Gastroesophageal sphincter (tissue), 4 donors: Measurements from ENCODE around the gene KCNK7. TPM values are rescaled to one million over a fixed set of nuclear protein-coding genes. Genes with fewer than 3 reads are reported as not detected.

ENCODE experiments used
- ATAC-seq: fragments of 150-250 bp; one replicate; pipeline ENCODE4 v1.9.1; 2016; ENCODE audit warnings: mild to moderate bottlenecking, moderate library complexity
- H3K27ac ChIP-seq, 4 donors: fragments of 200-600 bp; sonication (generic) in 3 of 4; 1 replicate in 3 of 4; 2 replicates in 1 of 4; pipeline ENCODE4 v1.5.1; 2016 to 2019
- H3K27me3 ChIP-seq: fragments of 200-600 bp; sonication (generic); one replicate; pipeline ENCODE4 v1.5.1; 2019
- H3K36me3 ChIP-seq, 2 donors: fragments of 200-600 bp; sonication (generic); one replicate each; pipeline ENCODE4 v1.5.1; 2019; ENCODE audit warnings: control low read depth in 1 of 2
- H3K4me1 ChIP-seq, 3 donors: fragments of 200-600 bp; sonication (generic); 1 replicate in 2 of 3; 2 replicates in 1 of 3; pipeline ENCODE4 v1.5.1; 2016 to 2019; ENCODE audit warnings: control low read depth in 2 of 3
- H3K4me3 ChIP-seq, 2 donors: fragments of 200-600 bp; sonication (generic); one replicate each; pipeline ENCODE4 v1.5.1; 2019; ENCODE audit warnings: mild to moderate bottlenecking in 1 of 2, moderate library complexity in 1 of 2
- H3K9me3 ChIP-seq, 3 donors: fragments of 200-600 bp; sonication (generic); one replicate each; pipeline ENCODE4 v1.5.1; 2017 to 2019; ENCODE audit warnings: control low read depth in 2 of 3
- EP300 ChIP-seq: sonication (generic); formaldehyde crosslinking; IDR thresholded peaks from one replicate; pipeline ENCODE4 v1.6.1; 2017; ENCODE audit warnings: antibody characterized with exemption, mild to moderate bottlenecking
- POLR2A ChIP-seq, 2 donors: fragments of 450-650 bp; IDR thresholded peaks; one replicate each; pipeline ENCODE4 v1.6.1; 2017; ENCODE audit warnings: antibody characterized with exemption in 2 of 2, mild to moderate bottlenecking in 2 of 2, moderate library complexity in 1 of 2
- POLR2AphosphoS5 ChIP-seq: sonication (generic); formaldehyde crosslinking; IDR thresholded peaks from one replicate; pipeline ENCODE4 v1.6.1; 2017; ENCODE audit warnings: antibody characterized with exemption
- WGBS, 2 donors: methylation state at CpG; one replicate each; pipeline ENCODE4 v1.1.5; 2018; ENCODE audit warnings: low coverage in 1 of 2; 5-methylcytosine and 5-hydroxymethylcytosine counted together
- total RNA-seq, 4 donors: library from RNA; depleted of rRNA; stranded (reverse); fragments of >200 nt; gene quantifications; one replicate each; pipeline ENCODE4 v1.1.0, GENCODE V29; 2016
- TF ChIP-seq, protein P1 (sequence below), 4 experiments: fragments of 200-600 bp in 2 of 4; fragments of 450-650 bp in 2 of 4; sonication (generic) in 1 of 4; IDR thresholded peaks; one replicate each; pipeline ENCODE4 v1.5.1; 2017 to 2019; ENCODE audit warnings: antibody characterized with exemption in 4 of 4, mild to moderate bottlenecking in 2 of 4, moderate library complexity in 2 of 4

Gene KCNK7
- total RNA-seq, 4 donors from 2014 or later, result 0.40 to 1.5 (median 0.93) TPM; not detected in 1

- no peaks in the 10 kb centered on the region for H3K9me3 ChIP-seq
- H3K27me3 ChIP-seq, result no peaks in the 10 kb centered on the region
- H3K36me3 ChIP-seq, result peaks cover 0 to 65% of the 10 kb centered on the region in 2 donors
- H3K4me1 ChIP-seq, result peaks cover 0 to 54% (median 28%) of the 10 kb centered on the region in 3 donors
- H3K27ac ChIP-seq, result peak overlapping the region in 3 of 4 donors; percentile 89 to 93 (median 91)
- no peak for ATAC-seq
- TF ChIP-seq POLR2A (IDR thresholded peaks at IDR 0.05) (no peak), POLR2AphosphoS5 (no peak), EP300 (no peak)
- TF ChIP-seq, protein P1, sequence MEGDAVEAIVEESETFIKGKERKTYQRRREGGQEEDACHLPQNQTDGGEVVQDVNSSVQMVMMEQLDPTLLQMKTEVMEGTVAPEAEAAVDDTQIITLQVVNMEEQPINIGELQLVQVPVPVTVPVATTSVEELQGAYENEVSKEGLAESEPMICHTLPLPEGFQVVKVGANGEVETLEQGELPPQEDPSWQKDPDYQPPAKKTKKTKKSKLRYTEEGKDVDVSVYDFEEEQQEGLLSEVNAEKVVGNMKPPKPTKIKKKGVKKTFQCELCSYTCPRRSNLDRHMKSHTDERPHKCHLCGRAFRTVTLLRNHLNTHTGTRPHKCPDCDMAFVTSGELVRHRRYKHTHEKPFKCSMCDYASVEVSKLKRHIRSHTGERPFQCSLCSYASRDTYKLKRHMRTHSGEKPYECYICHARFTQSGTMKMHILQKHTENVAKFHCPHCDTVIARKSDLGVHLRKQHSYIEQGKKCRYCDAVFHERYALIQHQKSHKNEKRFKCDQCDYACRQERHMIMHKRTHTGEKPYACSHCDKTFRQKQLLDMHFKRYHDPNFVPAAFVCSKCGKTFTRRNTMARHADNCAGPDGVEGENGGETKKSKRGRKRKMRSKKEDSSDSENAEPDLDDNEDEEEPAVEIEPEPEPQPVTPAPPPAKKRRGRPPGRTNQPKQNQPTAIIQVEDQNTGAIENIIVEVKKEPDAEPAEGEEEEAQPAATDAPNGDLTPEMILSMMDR (IDR thresholded peaks at IDR 0.05), result no peak
- H3K4me3 ChIP-seq, result no peak overlapping the region
- WGBS, 2 donors, result 80 to 86% methylated on average over 2 of the region's 3 CpGs
Observed at GRCh38 chr11:65637032-65637557, 41.5 kb upstream of the KCNK7 start.

DNA sequence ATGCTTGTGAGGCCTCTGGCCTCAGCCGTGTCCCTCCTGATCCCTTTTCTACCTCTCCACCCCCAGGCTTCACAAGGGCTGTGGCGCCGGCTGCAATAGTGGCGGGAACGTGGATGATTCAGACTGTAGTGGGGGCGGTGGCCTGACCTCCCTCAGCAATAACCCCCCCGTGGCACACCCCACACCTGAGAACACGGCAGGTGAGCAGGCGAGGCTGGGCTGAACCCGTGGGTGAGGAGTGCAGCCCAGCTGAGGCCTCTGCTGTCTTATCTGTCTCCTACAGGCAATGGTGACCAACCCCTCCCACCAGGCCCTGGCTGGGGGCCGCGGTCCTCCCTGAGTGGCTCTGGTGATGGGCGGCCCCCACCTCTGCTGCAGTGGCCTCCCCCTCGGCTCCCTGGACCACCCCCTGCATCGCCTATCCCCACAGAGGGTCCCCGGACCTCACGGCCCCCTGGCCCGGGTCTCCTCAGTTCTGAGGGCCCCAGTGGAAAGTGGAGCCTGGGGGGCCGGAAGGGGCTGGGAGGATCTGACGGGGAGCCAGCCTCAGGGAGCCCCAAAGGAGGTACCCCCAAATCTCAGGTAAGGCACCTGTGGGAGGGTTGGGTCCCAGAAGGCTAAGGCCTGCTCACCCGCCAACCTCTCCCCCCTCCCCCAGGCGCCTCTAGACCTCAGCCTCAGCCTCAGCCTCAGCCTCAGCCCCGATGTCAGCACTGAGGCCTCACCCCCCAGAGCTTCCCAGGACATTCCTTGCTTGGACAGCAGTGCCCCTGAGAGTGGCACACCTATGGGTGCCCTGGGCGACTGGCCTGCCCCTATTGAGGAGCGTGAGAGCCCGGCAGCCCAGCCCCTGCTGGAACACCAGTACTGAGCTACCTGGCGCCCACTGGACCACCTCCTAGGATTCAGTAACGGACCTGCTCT is 40.8 kb upstream of the KCNK7 start:
- ATAC-seq, result no peak
- peaks cover 0 to 46% (median 28%) of the 10 kb centered on the region in 3 donors for H3K4me1 ChIP-seq
- H3K4me3 ChIP-seq, result no peak overlapping the region
- WGBS, 2 donors, result no CpG with 5 or more reads among the region's 28 CpGs
- TF ChIP-seq, protein P1 (IDR thresholded peaks at IDR 0.05), result no peak
- no peak for TF ChIP-seq EP300
- no peak for TF ChIP-seq POLR2AphosphoS5
- no peak for TF ChIP-seq POLR2A (IDR thresholded peaks at IDR 0.05)
- H3K27me3 ChIP-seq, result no peaks in the 10 kb centered on the region
- H3K36me3 ChIP-seq, result peaks cover 0 to 67% of the 10 kb centered on the region in 2 donors
- H3K9me3 ChIP-seq, result no peaks in the 10 kb centered on the region
- H3K27ac ChIP-seq, result peak overlapping the region in 3 of 4 donors; percentile 4 to 91 (median 89)

GRCh38 chr11:65634905-65635731 is 39.5 kb upstream of the KCNK7 start:
- H3K9me3 ChIP-seq, result no peaks in the 10 kb centered on the region
- TF ChIP-seq, protein P1 (IDR thresholded peaks at IDR 0.05), result no peak
- no peak for TF ChIP-seq POLR2A (IDR thresholded peaks at IDR 0.05)
- TF ChIP-seq EP300, result no peak
- no peaks in the 10 kb centered on the region for H3K27me3 ChIP-seq
- H3K4me1 ChIP-seq, result peaks cover 0 to 34% (median 21%) of the 10 kb centered on the region in 3 donors
- no peak for ATAC-seq
- peaks cover 0 to 70% of the 10 kb centered on the region in 2 donors for H3K36me3 ChIP-seq
- WGBS, 2 donors, result 60 to 88% methylated on average over 1 to 10 of the region's 46 CpGs
- no peak overlapping the region for H3K4me3 ChIP-seq
- no peak overlapping the region for H3K27ac ChIP-seq

- Histone ChIP-seq H3K36me3 (peaks cover 0 to 77% of the 10 kb centered on the region in 2 donors), H3K27ac (no peak overlapping the region), H3K9me3 (no peaks in the 10 kb centered on the region), H3K27me3 (no peaks in the 10 kb centered on the region), H3K4me1 (peaks cover 0 to 27% (median 15%) of the 10 kb centered on the region in 3 donors), H3K4me3 (no peak overlapping the region)
- TF ChIP-seq POLR2A (IDR thresholded peaks at IDR 0.05) (no peak), EP300 (no peak), POLR2AphosphoS5 (no peak)
- TF ChIP-seq, protein P1 (IDR thresholded peaks at IDR 0.05), result no peak
- ATAC-seq, result no peak
- no CpG with 5 or more reads among the region's 11 CpGs for WGBS, 2 donors
Observed at GRCh38 chr11:65634440-65634839, 38.8 kb upstream of the KCNK7 start.
